GM18499 (cell line): Measurements from ENCODE around the gene FKBP5.
"Not testable (repeated sequence)": the region's sequence is repeated elsewhere in the genome, so short reads cannot be mapped to it uniquely, and the experiment has no call there.

Source experiments
- ATAC-seq: cut with Tn5 transposase; IDR thresholded peaks from one replicate; pipeline ENCODE4 v1.9.1; 2021; ENCODE audit warnings: moderate number of reproducible peaks; ENCODE audit not compliant: insufficient read depth, unreplicated experiment

FKBP5 gene

GRCh38 chr6:35724471-35724870, 35.8 kb upstream of the FKBP5 start:
- ATAC-seq: no peak

- ATAC-seq: no peak
Measured at GRCh38 chr6:35724059-35724458, 35.3 kb upstream of the FKBP5 start.

DNA sequence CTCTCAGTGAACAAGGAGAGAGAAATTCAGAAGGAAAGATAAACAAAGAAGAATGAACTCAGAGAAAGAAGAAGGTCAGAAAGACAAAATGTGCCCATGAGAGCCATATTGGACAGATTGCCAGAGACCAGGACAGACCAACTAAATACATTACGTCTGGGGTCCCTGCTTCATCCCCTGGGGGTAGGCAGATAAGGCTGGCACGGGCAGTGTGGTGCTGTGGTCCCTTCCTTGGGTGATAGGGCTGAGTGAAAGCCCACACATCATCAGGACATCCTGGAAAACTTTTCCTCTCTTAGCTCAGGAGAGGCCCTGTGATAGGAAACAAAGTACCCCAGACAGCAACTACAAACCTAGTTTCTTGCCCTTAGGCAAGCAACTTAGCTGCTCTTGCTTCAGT, 34.9 kb upstream of the FKBP5 start:
- no peak for ATAC-seq

GRCh38 chr6:35722121-35722761, 33.5 kb upstream of the FKBP5 start:
- no peak for ATAC-seq

DNA sequence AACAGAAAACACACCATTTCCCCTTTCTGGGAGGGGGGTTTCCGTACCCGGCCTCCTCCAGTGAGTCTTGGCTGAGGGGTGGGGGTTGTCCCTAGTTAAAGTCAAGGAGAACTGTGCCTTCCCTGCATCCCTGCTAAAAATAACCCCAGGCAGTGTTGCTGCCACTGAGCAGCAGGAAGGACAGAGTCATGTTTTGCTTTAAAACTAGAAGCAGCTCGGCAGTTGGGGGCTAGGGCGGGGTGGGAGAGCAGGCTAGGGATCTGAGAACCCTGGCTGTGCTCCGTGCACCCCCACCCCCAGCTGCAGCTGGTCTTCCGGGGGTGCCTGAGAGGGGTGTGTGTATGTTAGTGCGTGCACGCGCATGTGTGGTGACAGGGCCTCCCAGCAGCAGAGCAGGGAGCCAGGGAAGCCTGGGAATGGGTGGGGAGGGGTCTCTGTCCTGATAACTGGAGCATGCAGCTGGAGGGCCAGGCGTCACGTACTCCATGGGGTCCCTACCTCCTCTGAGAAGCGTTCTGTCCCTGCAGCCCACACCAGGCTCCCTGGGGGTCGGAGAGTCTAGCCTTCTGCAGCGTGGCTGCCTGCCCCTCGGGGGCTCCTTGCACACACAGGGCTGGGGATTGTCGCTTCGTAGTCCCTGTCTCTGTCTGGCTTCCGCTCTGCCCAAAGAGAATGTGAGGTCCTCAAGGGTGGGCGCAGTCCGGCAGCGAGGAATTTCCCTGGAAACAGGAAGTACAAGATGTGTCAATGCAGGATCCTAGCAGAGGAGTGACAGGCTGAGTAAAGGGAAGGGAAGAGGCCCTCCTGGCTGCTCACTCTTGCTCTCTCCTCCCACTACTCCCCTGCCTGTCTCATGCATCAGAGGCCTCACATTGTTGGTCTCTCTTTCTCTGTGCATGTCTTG, 31.4 kb upstream of the FKBP5 start:
- ATAC-seq: no peak

DNA sequence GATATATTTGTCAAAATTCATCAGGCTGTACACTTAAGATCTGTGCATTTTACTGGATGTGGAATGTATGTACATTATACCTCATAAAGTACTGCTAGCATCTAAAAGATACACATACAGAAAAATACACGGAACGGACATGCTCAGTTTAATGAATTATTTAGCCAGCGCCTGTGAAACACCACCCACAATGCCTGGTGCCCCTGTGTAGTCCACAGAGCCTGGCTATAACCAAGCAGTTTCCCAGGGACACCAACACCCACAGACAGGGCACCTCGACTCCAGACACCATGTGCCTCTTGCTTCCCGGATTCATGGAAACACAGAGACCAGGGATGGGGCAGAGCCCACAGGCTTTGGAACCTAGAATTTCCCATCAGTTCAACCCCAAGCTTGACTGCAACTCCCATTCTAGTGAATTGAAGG, 30.7 kb upstream of the FKBP5 start:
- ATAC-seq: no peak

GRCh38 chr6:35718911-35719381, 30.2 kb upstream of the FKBP5 start:
- ATAC-seq: no peak

- no peak for ATAC-seq
Measured at GRCh38 chr6:35718375-35718736, 29.6 kb upstream of the FKBP5 start.

GRCh38 chr6:35717449-35718374, 29.0 kb upstream of the FKBP5 start:
- no peak for ATAC-seq

DNA sequence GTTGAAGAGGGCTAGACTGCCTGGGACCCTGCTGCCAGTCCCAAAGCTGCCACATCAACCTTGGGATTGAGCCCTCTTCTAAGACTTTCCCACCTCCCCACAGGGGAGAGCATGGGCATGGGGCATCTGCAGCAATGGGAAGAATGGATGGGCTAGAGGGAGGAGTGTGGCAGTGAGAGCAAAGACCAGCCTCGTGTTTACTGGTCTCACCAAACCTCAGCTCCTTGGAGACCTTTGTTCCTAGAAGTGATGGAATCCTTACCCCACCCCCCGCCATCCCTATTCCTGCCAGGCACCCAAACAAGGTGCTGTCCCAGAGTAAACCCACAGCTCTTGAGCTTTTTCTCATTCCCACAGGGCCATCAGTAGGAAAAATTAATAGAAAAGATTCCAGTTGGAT, 28.1 kb upstream of the FKBP5 start:
- ATAC-seq: no peak

- no peak for ATAC-seq
Measured at GRCh38 chr6:35713006-35713767, 24.5 kb upstream of the FKBP5 start.

DNA sequence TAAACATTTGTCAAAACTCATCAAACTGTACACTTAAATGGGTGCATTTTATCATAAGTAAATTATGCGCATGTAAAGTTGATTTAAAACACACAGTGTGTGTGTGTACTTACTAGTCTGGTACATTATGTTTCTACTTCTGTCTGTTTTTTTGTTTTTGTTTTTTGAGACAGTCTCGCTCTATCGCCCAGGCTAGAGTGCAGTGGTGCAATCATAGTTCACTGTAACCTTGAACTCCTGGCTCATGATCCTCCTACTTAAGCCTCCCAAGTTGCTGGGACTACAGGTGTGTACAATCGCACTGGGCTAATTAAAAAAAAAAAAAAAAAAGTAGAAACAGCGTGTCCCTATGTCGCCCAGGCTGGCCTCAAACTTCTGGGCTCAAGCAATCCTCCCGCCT, 23.0 kb upstream of the FKBP5 start:
- no peak for ATAC-seq

DNA sequence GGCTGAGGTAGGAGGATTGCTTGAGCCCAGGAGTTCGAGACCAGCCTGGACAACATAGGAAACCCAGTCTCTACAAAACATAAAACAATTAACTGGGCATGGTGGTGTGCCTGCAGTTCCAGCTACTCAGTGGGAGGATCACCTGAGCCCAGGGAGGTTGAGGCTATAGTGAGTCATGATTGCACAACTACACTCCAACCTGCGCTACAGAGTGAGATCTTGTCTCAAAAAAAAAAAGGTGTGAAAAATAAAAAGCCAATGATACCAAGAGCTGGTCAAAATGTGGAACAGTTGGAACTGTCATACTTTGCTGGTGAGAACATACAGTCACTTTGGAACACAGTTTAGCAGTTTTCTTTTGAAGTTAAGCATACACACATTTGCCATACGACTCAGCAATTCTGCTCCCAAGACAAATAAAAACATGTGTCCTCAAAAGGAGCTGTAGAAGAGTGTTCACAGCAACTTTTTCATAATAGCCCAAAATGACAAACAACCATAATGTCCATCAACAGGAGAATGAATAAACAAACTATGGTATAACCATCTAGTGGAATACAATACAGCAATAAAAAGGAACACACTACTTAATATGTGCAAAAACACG, 21.6 kb upstream of the FKBP5 start:
- ATAC-seq: no peak

DNA sequence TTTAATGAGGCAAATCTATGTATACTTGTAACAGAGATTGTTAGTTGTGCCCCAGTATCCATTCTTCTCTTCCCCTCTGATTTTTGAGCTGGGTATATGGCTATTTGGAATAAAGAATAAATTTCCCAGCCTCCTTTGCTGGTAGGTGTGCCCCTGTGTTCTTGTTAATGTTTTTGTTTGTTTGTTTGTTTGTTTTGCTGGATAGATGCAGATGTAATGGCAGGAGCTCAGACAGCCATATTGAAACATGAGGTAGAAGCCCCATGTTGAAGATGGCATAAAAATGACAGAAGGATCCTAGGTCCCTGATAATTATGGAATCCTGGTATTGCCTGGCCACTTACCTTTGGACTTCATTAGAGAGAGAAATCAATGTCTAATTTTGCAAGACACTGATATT, 19.9 kb upstream of the FKBP5 start:
- ATAC-seq: no peak

- ATAC-seq: no peak
Measured at GRCh38 chr6:35707714-35708407, 19.1 kb upstream of the FKBP5 start.

DNA sequence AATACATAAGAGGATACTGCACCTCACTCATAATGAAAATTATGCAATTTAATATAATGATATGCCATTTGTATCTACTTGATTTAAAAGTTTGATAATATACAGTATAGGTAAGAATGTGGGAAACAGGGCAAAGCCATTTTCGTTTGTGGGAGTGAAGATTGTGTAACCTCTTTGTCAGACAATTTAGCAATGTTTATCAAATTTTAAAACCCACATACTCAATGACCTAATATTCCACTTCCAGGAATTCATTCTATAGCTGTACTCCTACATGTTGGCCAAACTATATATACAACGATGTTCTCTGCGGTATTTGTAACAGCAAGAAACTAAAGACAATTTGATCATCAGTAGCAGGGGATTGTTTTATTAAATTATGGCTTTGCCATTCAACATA, 17.8 kb upstream of the FKBP5 start:
- ATAC-seq: no peak

DNA sequence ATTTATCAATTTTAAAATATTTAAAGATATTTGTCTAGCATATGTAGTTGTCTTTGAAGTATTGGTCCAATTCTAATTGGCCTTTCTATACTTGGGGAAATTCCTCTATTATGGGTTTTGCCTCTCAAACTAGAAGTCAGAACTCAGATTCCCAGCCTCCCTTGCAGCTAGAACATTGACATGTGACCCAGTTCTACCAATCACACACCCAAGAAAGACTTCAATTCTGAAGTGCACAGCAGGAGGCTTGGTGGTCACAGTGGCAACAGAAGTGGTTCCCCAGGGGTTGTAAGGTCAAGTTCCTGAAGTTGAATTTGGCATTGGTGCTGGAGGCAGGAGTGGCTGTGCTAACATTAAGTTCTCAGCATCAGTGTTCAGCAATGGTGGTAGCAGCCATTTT, 14.8 kb upstream of the FKBP5 start:
- ATAC-seq: no peak

DNA sequence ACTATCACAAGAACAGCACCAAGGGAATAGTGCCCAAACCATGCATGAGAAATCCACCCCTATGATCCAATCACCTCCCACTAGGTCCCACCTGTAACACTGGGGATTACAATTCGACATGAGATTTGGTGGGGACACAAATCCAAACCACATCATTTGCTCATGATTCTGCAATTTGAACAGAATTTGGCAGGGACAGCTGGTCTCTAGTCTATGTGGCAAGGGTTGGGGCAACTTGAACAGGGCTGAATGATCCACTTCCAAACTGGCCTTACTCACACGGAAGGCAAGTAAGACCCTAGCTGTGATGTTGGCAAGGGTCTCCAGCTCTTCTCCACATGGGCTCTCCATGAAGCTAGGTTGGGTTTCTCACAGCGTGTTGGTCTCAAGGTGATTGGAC, 10.1 kb upstream of the FKBP5 start:
- ATAC-seq: no peak

GRCh38 chr6:35698430-35698829, 9.7 kb upstream of the FKBP5 start:
- not testable (repeated sequence) for ATAC-seq
